ENCODE data around the gene ITIH3.

Gene ITIH3

GRCh38 chr3:52834871-52835501 lies 40.4 kb downstream of the ITIH3 start, which contains the start of gene MUSTN1:
Gene MUSTN1, minus strand, starts transcription at chr3:52835019. Its CDS starts 71 bp downstream, at chr3:52834948.
- no peak for TF ChIP-seq CTCF (IDR thresholded peaks at IDR 0.05; ENCODE audit: control insufficient read depth, extremely low read depth, insufficient read depth)
- no peak within 1 kb of the TSS for H3K4me3 ChIP-seq (ENCODE audit: low read depth, low read length)
- DNase-seq (ENCODE audit: low read depth) = no peak

- no peak overlapping the region for H3K4me3 ChIP-seq (ENCODE audit: low read depth, low read length)
- no peak for DNase-seq (ENCODE audit: low read depth)
- TF ChIP-seq CTCF (IDR thresholded peaks at IDR 0.05; ENCODE audit: control insufficient read depth, extremely low read depth, insufficient read depth) = no peak
Observed at GRCh38 chr3:52835766-52836470, 41.3 kb downstream of the ITIH3 start.

- DNase-seq (ENCODE audit: low read depth) = no peak
- no peak overlapping the region for H3K4me3 ChIP-seq (ENCODE audit: low read depth, low read length)
- no peak for TF ChIP-seq CTCF (IDR thresholded peaks at IDR 0.05; ENCODE audit: control insufficient read depth, extremely low read depth, insufficient read depth)
Observed at GRCh38 chr3:52836471-52836845, 41.9 kb downstream of the ITIH3 start.

- no peak overlapping the region for H3K4me3 ChIP-seq (ENCODE audit: low read depth, low read length)
- no peak for TF ChIP-seq CTCF (IDR thresholded peaks at IDR 0.05; ENCODE audit: control insufficient read depth, extremely low read depth, insufficient read depth)
- no peak for DNase-seq (ENCODE audit: low read depth)
Observed at GRCh38 chr3:52836986-52837385, 42.4 kb downstream of the ITIH3 start.

GRCh38 chr3:52838561-52839267 lies 44.1 kb downstream of the ITIH3 start:
- TF ChIP-seq CTCF (IDR thresholded peaks at IDR 0.05; ENCODE audit: control insufficient read depth, extremely low read depth, insufficient read depth) = no peak
- DNase-seq (ENCODE audit: low read depth) = no peak
- no peak overlapping the region for H3K4me3 ChIP-seq (ENCODE audit: low read depth, low read length)

- DNase-seq (ENCODE audit: low read depth) = no peak
- no peak for TF ChIP-seq CTCF (IDR thresholded peaks at IDR 0.05; ENCODE audit: control insufficient read depth, extremely low read depth, insufficient read depth)
- no peak overlapping the region for H3K4me3 ChIP-seq (ENCODE audit: low read depth, low read length)
Observed at GRCh38 chr3:52839268-52839575, 44.6 kb downstream of the ITIH3 start.

All from LNCaP clone FGC (cell line).